Esophagus muscularis mucosa (tissue), 4 donors: Measurements from ENCODE around the gene CDRT4. TPM values are rescaled to one million over a fixed set of nuclear protein-coding genes. Genes with fewer than 3 reads are reported as not detected.

ENCODE experiments used
- DNase-seq: peaks from one replicate; pipeline ENCODE4 v3.0.0-alpha.2; 2017; ENCODE audit errors: extremely low spot score
- H3K27ac ChIP-seq, 4 donors: fragments of 200-600 bp; sonication (generic); replicated peaks in 1 of 4; 1 replicate in 3 of 4; 2 replicates in 1 of 4; pipeline ENCODE4 v1.5.1; 2016 to 2019; ENCODE audit warnings: mild to moderate bottlenecking in 1 of 4
- H3K27me3 ChIP-seq, 4 donors: fragments of 200-600 bp; sonication (generic); one replicate each; pipeline versions ENCODE4 v1.5.1 to v1.6.0; 2016 to 2019
- H3K36me3 ChIP-seq, 4 donors: fragments of 200-600 bp; sonication (generic); one replicate each; pipeline ENCODE4 v1.5.1; 2016 to 2019
- H3K4me1 ChIP-seq, 4 donors: fragments of 200-600 bp; sonication (generic); one replicate each; pipeline ENCODE4 v1.5.1; 2016 to 2019
- H3K4me3 ChIP-seq, 4 donors: fragments of 200-600 bp; sonication (generic); 1 replicate in 2 of 4; 2 replicates in 2 of 4; pipeline ENCODE4 v1.5.1; 2016 to 2019; ENCODE audit warnings: mild to moderate bottlenecking in 4 of 4, moderate library complexity in 1 of 4
- H3K9me3 ChIP-seq, 4 donors: fragments of 200-600 bp; sonication (generic); 1 replicate in 3 of 4; 2 replicates in 1 of 4; pipeline ENCODE4 v1.5.1; 2016 to 2019
- CTCF ChIP-seq, 3 experiments: fragments of 200-600 bp in 2 of 3; fragments of 450-650 bp in 1 of 3; sonication (generic) in 2 of 3; IDR thresholded peaks; one replicate each; pipeline ENCODE4 v1.5.1; 2017 to 2019; ENCODE audit warnings: antibody characterized with exemption in 3 of 3, mild to moderate bottlenecking in 2 of 3, moderate library complexity in 1 of 3
- EP300 ChIP-seq: sonication (generic); formaldehyde crosslinking; IDR thresholded peaks from one replicate; pipeline ENCODE4 v1.6.1; 2017; ENCODE audit warnings: antibody characterized with exemption
- POLR2A ChIP-seq: fragments of 450-650 bp; IDR thresholded peaks from one replicate; pipeline ENCODE4 v1.6.1; 2017; ENCODE audit warnings: antibody characterized with exemption, moderate library complexity, mild to moderate bottlenecking, low read depth
- POLR2AphosphoS5 ChIP-seq, 2 donors: sonication (generic); formaldehyde crosslinking; IDR thresholded peaks; one replicate each; pipeline ENCODE4 v1.6.1; 2017; ENCODE audit warnings: antibody characterized with exemption in 2 of 2
- WGBS: methylation state at CpG from one replicate; pipeline ENCODE4 v1.1.5; 2018; 5-methylcytosine and 5-hydroxymethylcytosine counted together
- intact Hi-C: fragments of 100-400 bp; cut with DNase I; formaldehyde crosslinking; loops from one replicate; pipeline ENCODE4 v1.15.1; 2023
- total RNA-seq, 4 donors: library from RNA; depleted of rRNA; stranded (reverse); fragments of >200 nt; gene quantifications; one replicate each; pipeline versions ENCODE4 v1.1.0 to v1.2.1, GENCODE V29; 2016

Gene CDRT4
- total RNA-seq, 4 donors from 2014 or later, result 1.6 to 6.6 (median 3.4) TPM

GRCh38 chr17:15454346-15454745, 13.1 kb downstream of the CDRT4 start:
- Histone ChIP-seq H3K36me3 (no peaks in the 10 kb centered on the region), H3K4me3 (no peak overlapping the region), H3K27me3 (no peaks in the 10 kb centered on the region), H3K27ac (peak overlapping the region in 3 of 4 donors; percentile 9 to 79 (median 40)), H3K4me1 (peaks cover 26 to 63% (median 59%) of the 10 kb centered on the region in 4 donors), H3K9me3 (peaks cover 0 to 4% (median 0%) of the 10 kb centered on the region in 4 donors)
- DNase-seq, result no peak
- TF ChIP-seq POLR2AphosphoS5 (IDR thresholded peaks at IDR 0.05) (no peak), POLR2A (no peak), EP300 (no peak), CTCF (IDR thresholded peaks at IDR 0.05) (no peak)
- 90% methylated on average over 5 of the region's 5 CpGs for WGBS
- intact Hi-C loops, result no loop called here

- Histone ChIP-seq H3K27me3 (no peaks in the 10 kb centered on the region), H3K36me3 (no peaks in the 10 kb centered on the region), H3K27ac (peak overlapping the region in 2 of 4 donors; percentile 13 to 40), H3K9me3 (peaks cover 0 to 4% (median 0%) of the 10 kb centered on the region in 4 donors), H3K4me1 (peaks cover 32 to 58% (median 56%) of the 10 kb centered on the region in 4 donors), H3K4me3 (no peak overlapping the region)
- intact Hi-C loops, result no loop called here
- TF ChIP-seq CTCF (IDR thresholded peaks at IDR 0.05) (no peak), POLR2A (no peak), POLR2AphosphoS5 (IDR thresholded peaks at IDR 0.05) (no peak), EP300 (no peak)
- 55% methylated on average over 3 of the region's 3 CpGs for WGBS
- DNase-seq, result no peak
These were observed 13.6 kb downstream of the CDRT4 start for GRCh38 chr17:15453782-15454181.

GRCh38 chr17:15453246-15453645, 14.2 kb downstream of the CDRT4 start:
- TF ChIP-seq CTCF (IDR thresholded peaks at IDR 0.05) (no peak), POLR2AphosphoS5 (IDR thresholded peaks at IDR 0.05) (no peak), EP300 (no peak), POLR2A (no peak)
- no peaks in the 10 kb centered on the region for H3K36me3 ChIP-seq
- WGBS, result 49% methylated on average over 4 of the region's 4 CpGs
- peaks cover 0 to 4% (median 0%) of the 10 kb centered on the region in 4 donors for H3K9me3 ChIP-seq
- H3K27ac ChIP-seq, result peak overlapping the region; percentile 1 to 40 (median 20)
- no peak for DNase-seq
- no peaks in the 10 kb centered on the region for H3K27me3 ChIP-seq
- intact Hi-C loops, result no loop called here
- peaks cover 37 to 57% (median 54%) of the 10 kb centered on the region in 4 donors for H3K4me1 ChIP-seq
- H3K4me3 ChIP-seq, result no peak overlapping the region

GRCh38 chr17:15452746-15453145, 14.7 kb downstream of the CDRT4 start:
- H3K27ac ChIP-seq, result peak overlapping the region; percentile 1 to 40 (median 20)
- H3K4me1 ChIP-seq, result peaks cover 39 to 52% (median 50%) of the 10 kb centered on the region in 4 donors
- peaks cover 0 to 4% (median 0%) of the 10 kb centered on the region in 4 donors for H3K9me3 ChIP-seq
- H3K4me3 ChIP-seq, result no peak overlapping the region
- no peaks in the 10 kb centered on the region for H3K36me3 ChIP-seq
- TF ChIP-seq CTCF (IDR thresholded peaks at IDR 0.05) (no peak), POLR2A (no peak), POLR2AphosphoS5 (IDR thresholded peaks at IDR 0.05) (no peak), EP300 (no peak)
- H3K27me3 ChIP-seq, result no peaks in the 10 kb centered on the region
- intact Hi-C loops, result no loop called here
- WGBS, result 72% methylated on average over 1 of the region's 1 CpG
- no peak for DNase-seq

- WGBS, result 68% methylated on average over 3 of the region's 3 CpGs
- Histone ChIP-seq H3K9me3 (peaks cover 0 to 4% (median 0%) of the 10 kb centered on the region in 4 donors), H3K4me3 (no peak overlapping the region), H3K27me3 (no peaks in the 10 kb centered on the region), H3K4me1 (peaks cover 35 to 41% (median 39%) of the 10 kb centered on the region in 4 donors), H3K27ac (no peak overlapping the region), H3K36me3 (no peaks in the 10 kb centered on the region)
- intact Hi-C loops, result no loop called here
- TF ChIP-seq CTCF (IDR thresholded peaks at IDR 0.05) (no peak), POLR2AphosphoS5 (IDR thresholded peaks at IDR 0.05) (no peak), POLR2A (no peak), EP300 (no peak)
- no peak for DNase-seq
These were observed 15.7 kb downstream of the CDRT4 start for GRCh38 chr17:15451680-15452079.
